IPS DF 4.7 (cell line): ENCODE measurements around the gene CHGA.

Source experiments
- DNase-seq: peaks from one replicate; pipeline ENCODE4 v3.0.0-alpha.2; 2013; ENCODE audit warnings: low spot score; ENCODE audit errors: extremely low read depth

The CHGA gene

GRCh38 chr14:92978229-92979021, 55.5 kb downstream of the CHGA start:
- no peak for DNase-seq

- no peak for DNase-seq
Measured at GRCh38 chr14:92980866-92981265, 57.9 kb downstream of the CHGA start.

- no peak for DNase-seq
Measured at GRCh38 chr14:92981726-92982125, 58.8 kb downstream of the CHGA start.

GRCh38 chr14:92982956-92983355, 60.0 kb downstream of the CHGA start:
- no peak for DNase-seq

- no peak for DNase-seq
Measured at GRCh38 chr14:92984082-92984788, 61.3 kb downstream of the CHGA start.
